Esophagus muscularis mucosa (tissue), 4 donors: ENCODE results near the gene ARMC2. TPM values are rescaled to one million over a fixed set of nuclear protein-coding genes. Genes with fewer than 3 reads are reported as not detected.

ENCODE experiments used
- DNase-seq: peaks from one replicate; pipeline ENCODE4 v3.0.0-alpha.2; 2017; ENCODE audit errors: extremely low spot score
- H3K27ac ChIP-seq, 4 donors: fragments of 200-600 bp; sonication (generic); replicated peaks in 1 of 4; 1 replicate in 3 of 4; 2 replicates in 1 of 4; pipeline ENCODE4 v1.5.1; 2016 to 2019; ENCODE audit warnings: mild to moderate bottlenecking in 1 of 4
- H3K27me3 ChIP-seq, 4 donors: fragments of 200-600 bp; sonication (generic); one replicate each; pipeline versions ENCODE4 v1.5.1 to v1.6.0; 2016 to 2019
- H3K36me3 ChIP-seq, 4 donors: fragments of 200-600 bp; sonication (generic); one replicate each; pipeline ENCODE4 v1.5.1; 2016 to 2019
- H3K4me1 ChIP-seq, 4 donors: fragments of 200-600 bp; sonication (generic); one replicate each; pipeline ENCODE4 v1.5.1; 2016 to 2019
- H3K4me3 ChIP-seq, 4 donors: fragments of 200-600 bp; sonication (generic); 1 replicate in 2 of 4; 2 replicates in 2 of 4; pipeline ENCODE4 v1.5.1; 2016 to 2019; ENCODE audit warnings: mild to moderate bottlenecking in 4 of 4, moderate library complexity in 1 of 4
- H3K9me3 ChIP-seq, 4 donors: fragments of 200-600 bp; sonication (generic); 1 replicate in 3 of 4; 2 replicates in 1 of 4; pipeline ENCODE4 v1.5.1; 2016 to 2019
- EP300 ChIP-seq: sonication (generic); formaldehyde crosslinking; IDR thresholded peaks from one replicate; pipeline ENCODE4 v1.6.1; 2017; ENCODE audit warnings: antibody characterized with exemption
- POLR2A ChIP-seq: fragments of 450-650 bp; IDR thresholded peaks from one replicate; pipeline ENCODE4 v1.6.1; 2017; ENCODE audit warnings: antibody characterized with exemption, moderate library complexity, mild to moderate bottlenecking, low read depth
- POLR2AphosphoS5 ChIP-seq, 2 donors: sonication (generic); formaldehyde crosslinking; IDR thresholded peaks; one replicate each; pipeline ENCODE4 v1.6.1; 2017; ENCODE audit warnings: antibody characterized with exemption in 2 of 2
- WGBS: methylation state at CpG from one replicate; pipeline ENCODE4 v1.1.5; 2018; 5-methylcytosine and 5-hydroxymethylcytosine counted together
- intact Hi-C: fragments of 100-400 bp; cut with DNase I; formaldehyde crosslinking; loops from one replicate; pipeline ENCODE4 v1.15.1; 2023
- total RNA-seq, 4 donors: library from RNA; depleted of rRNA; stranded (reverse); fragments of >200 nt; gene quantifications; one replicate each; pipeline versions ENCODE4 v1.1.0 to v1.2.1, GENCODE V29; 2016
- TF ChIP-seq, protein P1 (sequence below), 3 experiments: fragments of 200-600 bp in 2 of 3; fragments of 450-650 bp in 1 of 3; sonication (generic) in 2 of 3; IDR thresholded peaks; one replicate each; pipeline ENCODE4 v1.5.1; 2017 to 2019; ENCODE audit warnings: antibody characterized with exemption in 3 of 3, mild to moderate bottlenecking in 2 of 3, moderate library complexity in 1 of 3

Gene ARMC2
- total RNA-seq, 4 donors from 2014 or later, result 2.1 to 5.1 (median 3.2) TPM

DNA sequence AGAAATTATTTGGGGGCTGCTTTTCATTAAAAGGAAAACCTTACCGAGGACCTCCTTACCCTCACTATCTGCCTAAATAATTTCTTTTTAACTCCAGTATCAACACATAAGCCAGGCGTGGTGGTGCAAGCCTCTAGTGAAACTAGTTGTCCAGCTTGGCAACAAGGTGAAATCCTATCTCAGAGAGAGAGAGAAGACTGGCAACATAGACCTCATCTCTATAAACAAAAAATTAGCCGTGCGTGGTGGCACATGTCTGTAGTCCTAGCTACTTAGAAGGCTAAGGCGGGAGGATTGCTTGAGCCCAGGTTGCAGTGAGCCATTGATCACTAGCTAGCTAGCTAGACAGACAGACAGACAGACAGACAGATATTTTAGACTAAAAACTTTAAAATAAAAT is 92.5 kb downstream of the ARMC2 start:
- H3K4me3 ChIP-seq, result no peak overlapping the region
- TF ChIP-seq EP300, result no peak
- TF ChIP-seq POLR2A, result no peak
- TF ChIP-seq POLR2AphosphoS5 (IDR thresholded peaks at IDR 0.05), result no peak
- TF ChIP-seq, protein P1, sequence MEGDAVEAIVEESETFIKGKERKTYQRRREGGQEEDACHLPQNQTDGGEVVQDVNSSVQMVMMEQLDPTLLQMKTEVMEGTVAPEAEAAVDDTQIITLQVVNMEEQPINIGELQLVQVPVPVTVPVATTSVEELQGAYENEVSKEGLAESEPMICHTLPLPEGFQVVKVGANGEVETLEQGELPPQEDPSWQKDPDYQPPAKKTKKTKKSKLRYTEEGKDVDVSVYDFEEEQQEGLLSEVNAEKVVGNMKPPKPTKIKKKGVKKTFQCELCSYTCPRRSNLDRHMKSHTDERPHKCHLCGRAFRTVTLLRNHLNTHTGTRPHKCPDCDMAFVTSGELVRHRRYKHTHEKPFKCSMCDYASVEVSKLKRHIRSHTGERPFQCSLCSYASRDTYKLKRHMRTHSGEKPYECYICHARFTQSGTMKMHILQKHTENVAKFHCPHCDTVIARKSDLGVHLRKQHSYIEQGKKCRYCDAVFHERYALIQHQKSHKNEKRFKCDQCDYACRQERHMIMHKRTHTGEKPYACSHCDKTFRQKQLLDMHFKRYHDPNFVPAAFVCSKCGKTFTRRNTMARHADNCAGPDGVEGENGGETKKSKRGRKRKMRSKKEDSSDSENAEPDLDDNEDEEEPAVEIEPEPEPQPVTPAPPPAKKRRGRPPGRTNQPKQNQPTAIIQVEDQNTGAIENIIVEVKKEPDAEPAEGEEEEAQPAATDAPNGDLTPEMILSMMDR (IDR thresholded peaks at IDR 0.05), result no peak
- intact Hi-C loops, result loop anchor here (10.0 kb wide), 1 partner anchor 124 kb away; no protein-coding TSS in a partner anchor
- H3K27ac ChIP-seq, result no peak overlapping the region
- DNase-seq, result no peak
- H3K27me3 ChIP-seq, result no peaks in the 10 kb centered on the region
- H3K4me1 ChIP-seq, result peaks cover 24 to 40% (median 25%) of the 10 kb centered on the region in 4 donors
- 91% methylated on average over 5 of the region's 5 CpGs for WGBS
- H3K9me3 ChIP-seq, result no peaks in the 10 kb centered on the region
- H3K36me3 ChIP-seq, result no peaks in the 10 kb centered on the region

DNA sequence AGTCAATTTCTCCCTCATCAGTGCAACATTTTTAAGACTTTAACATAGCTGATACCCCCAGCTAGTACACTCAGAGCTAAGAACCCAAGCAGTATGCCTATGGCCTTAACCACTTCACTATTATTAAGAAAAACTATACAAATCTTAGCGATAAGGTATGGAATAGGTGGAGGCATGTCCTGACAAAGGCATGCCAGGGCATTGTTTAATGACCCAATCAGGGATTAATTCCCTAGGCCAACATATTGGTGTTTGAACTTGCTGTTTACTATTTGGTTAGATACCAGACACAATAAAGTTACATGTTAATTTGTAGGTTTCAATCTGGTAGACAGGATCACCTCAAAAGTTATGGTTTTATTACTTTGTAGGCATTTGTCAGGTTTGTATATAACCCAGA is 93.1 kb downstream of the ARMC2 start:
- Histone ChIP-seq H3K27me3 (no peaks in the 10 kb centered on the region), H3K36me3 (no peaks in the 10 kb centered on the region), H3K4me3 (no peak overlapping the region), H3K27ac (no peak overlapping the region), H3K9me3 (no peaks in the 10 kb centered on the region), H3K4me1 (peaks cover 29 to 45% (median 31%) of the 10 kb centered on the region in 4 donors)
- intact Hi-C loops, result loop anchor here (10.0 kb wide), 1 partner anchor 124 kb away; no protein-coding TSS in a partner anchor
- 90% methylated on average over 1 of the region's 1 CpG for WGBS
- no peak for DNase-seq
- TF ChIP-seq POLR2AphosphoS5 (IDR thresholded peaks at IDR 0.05), result no peak
- no peak for TF ChIP-seq EP300
- TF ChIP-seq, protein P1 (IDR thresholded peaks at IDR 0.05), result no peak
- no peak for TF ChIP-seq POLR2A

DNA sequence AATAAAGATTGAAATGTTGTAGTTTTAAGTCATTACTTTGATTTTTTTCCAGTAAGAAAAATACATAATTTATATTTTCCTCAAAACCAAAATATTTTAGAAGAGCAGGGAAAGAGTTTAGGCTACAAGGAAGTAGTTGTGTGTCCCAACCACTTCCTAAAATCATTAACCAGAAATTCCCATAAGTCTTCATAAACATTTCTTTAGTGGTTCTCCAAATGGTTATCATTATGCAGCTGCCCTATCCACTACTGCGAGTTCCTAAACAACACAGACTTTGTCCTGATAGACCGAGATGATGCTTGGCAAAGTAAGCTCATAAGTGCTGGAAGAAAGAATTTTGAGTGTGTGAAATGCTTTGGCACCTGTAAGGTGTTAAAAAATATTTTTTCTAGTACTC is 93.6 kb downstream of the ARMC2 start:
- peaks cover 35 to 51% (median 37%) of the 10 kb centered on the region in 4 donors for H3K4me1 ChIP-seq
- H3K4me3 ChIP-seq, result no peak overlapping the region
- no peak for DNase-seq
- no peaks in the 10 kb centered on the region for H3K27me3 ChIP-seq
- TF ChIP-seq POLR2AphosphoS5 (IDR thresholded peaks at IDR 0.05) (no peak), POLR2A (no peak), EP300 (no peak)
- TF ChIP-seq, protein P1 (IDR thresholded peaks at IDR 0.05), result no peak
- no peaks in the 10 kb centered on the region for H3K9me3 ChIP-seq
- H3K36me3 ChIP-seq, result no peaks in the 10 kb centered on the region
- intact Hi-C loops, result loop anchor here (10.0 kb wide), 1 partner anchor 123 kb away; no protein-coding TSS in a partner anchor
- H3K27ac ChIP-seq, result no peak overlapping the region
- 63% methylated on average over 2 of the region's 2 CpGs for WGBS

DNA sequence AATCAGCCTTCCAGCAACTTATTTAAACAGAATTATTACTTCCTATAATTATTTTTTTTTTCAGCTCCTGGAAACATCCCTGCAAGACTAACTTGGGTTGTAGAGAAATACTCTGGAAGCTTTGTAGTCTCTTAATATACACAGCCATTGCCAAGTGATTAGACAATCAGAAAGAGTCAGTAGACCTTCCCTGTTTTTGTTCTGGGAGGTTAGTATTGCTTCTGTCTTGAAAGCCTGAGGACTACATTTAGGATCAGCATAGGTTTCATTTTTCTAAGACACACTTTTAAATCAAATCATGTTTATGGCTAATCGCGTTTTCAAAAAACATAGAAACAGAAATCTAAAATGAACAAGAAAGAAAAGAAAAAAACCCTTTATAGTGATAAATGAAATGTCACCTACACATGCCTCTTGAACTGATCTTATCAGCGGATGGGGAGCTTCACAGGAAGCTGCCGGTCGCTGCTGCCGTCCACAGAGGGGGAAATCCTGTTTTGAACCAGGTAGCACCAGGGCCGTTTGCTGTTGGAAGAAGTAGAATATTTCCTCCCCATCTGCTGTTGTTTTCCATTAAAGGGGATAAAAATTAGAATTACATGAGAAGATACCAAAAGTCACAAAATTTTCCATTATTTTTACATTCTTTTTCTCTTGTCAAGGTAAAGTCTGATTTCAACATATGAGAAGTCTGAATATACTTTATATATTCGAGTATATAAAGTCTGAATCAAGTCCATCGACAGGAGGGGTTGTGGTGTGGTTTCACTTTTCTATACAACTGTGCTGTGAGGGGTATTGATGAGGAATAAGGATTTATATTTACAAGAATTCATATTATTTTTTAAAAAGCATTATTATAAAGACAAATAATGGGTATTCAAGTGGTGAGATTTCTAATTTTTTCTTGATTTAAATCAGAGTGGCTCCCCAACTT is 94.6 kb downstream of the ARMC2 start:
- Histone ChIP-seq H3K27ac (peak overlapping the region in 3 of 4 donors; percentile 85 to 89 (median 85)), H3K9me3 (no peaks in the 10 kb centered on the region), H3K36me3 (no peaks in the 10 kb centered on the region), H3K4me3 (no peak overlapping the region), H3K4me1 (peaks cover 44 to 61% (median 46%) of the 10 kb centered on the region in 4 donors), H3K27me3 (no peaks in the 10 kb centered on the region)
- DNase-seq, result peak; percentile 47
- intact Hi-C loops, result loop anchor here (10.0 kb wide), 1 partner anchor 122 kb away; no protein-coding TSS in a partner anchor
- WGBS, result 74% methylated on average over 9 of the region's 9 CpGs
- TF ChIP-seq POLR2A (no peak), EP300 (no peak), POLR2AphosphoS5 (IDR thresholded peaks at IDR 0.05) (no peak)
- TF ChIP-seq, protein P1 (IDR thresholded peaks at IDR 0.05), result no peak
